Measurements from ENCODE around the gene NHS.

GRCh38 chrX:17779434-17779833, 404.4 kb downstream of the NHS start:
- TF ChIP-seq, protein P1, sequence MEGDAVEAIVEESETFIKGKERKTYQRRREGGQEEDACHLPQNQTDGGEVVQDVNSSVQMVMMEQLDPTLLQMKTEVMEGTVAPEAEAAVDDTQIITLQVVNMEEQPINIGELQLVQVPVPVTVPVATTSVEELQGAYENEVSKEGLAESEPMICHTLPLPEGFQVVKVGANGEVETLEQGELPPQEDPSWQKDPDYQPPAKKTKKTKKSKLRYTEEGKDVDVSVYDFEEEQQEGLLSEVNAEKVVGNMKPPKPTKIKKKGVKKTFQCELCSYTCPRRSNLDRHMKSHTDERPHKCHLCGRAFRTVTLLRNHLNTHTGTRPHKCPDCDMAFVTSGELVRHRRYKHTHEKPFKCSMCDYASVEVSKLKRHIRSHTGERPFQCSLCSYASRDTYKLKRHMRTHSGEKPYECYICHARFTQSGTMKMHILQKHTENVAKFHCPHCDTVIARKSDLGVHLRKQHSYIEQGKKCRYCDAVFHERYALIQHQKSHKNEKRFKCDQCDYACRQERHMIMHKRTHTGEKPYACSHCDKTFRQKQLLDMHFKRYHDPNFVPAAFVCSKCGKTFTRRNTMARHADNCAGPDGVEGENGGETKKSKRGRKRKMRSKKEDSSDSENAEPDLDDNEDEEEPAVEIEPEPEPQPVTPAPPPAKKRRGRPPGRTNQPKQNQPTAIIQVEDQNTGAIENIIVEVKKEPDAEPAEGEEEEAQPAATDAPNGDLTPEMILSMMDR (IDR thresholded peaks at IDR 0.05 in 8 of 11, conservative IDR thresholded peaks at IDR 0.05 in 3 of 11) = no peak
- TF ChIP-seq POLR2AphosphoS5 (IDR thresholded peaks at IDR 0.05) = no peak
- TF ChIP-seq POLR2A (IDR thresholded peaks at IDR 0.05) = no peak
